GM23338 (cell line): ENCODE measurements around the gene GRK4. TPM values are rescaled to one million over a fixed set of nuclear protein-coding genes. Genes with fewer than 3 reads are reported as not detected.

Experiments used
- ATAC-seq: fragments of 200-7000 bp; cut with Tn5 transposase; 3 replicates; pipeline ENCODE4 v1.9.1; 2020
- DNase-seq: peaks from one replicate; pipeline ENCODE4 v3.0.0-alpha.2; 2015; ENCODE audit warnings: low spot score
- H2AFZ ChIP-seq: fragments of 200-600 bp; sonication (generic); 2 replicates; pipeline ENCODE4 v1.8.0; 2016; ENCODE audit warnings: antibody characterized with exemption, mild to moderate bottlenecking, moderate library complexity
- H3F3A ChIP-seq: fragments of 200-600 bp; sonication (generic); replicated peaks from 2 replicates; pipeline ENCODE4 v1.8.0; 2017; ENCODE audit warnings: antibody characterized with exemption, mixed run types, low read depth
- H3K27ac ChIP-seq: fragments of 200-600 bp; sonication (generic); 2 replicates; pipeline ENCODE4 v1.6.1; 2016; ENCODE audit warnings: low read depth
- H3K27me3 ChIP-seq: fragments of 200-600 bp; sonication (generic); 2 replicates; pipeline ENCODE4 v1.8.0; 2016; ENCODE audit warnings: mild to moderate bottlenecking, mixed run types, moderate library complexity; ENCODE audit not compliant: insufficient read depth
- H3K36me3 ChIP-seq: fragments of 200-600 bp; sonication (generic); 2 replicates; pipeline ENCODE4 v1.8.0; 2016; ENCODE audit warnings: mild to moderate bottlenecking; ENCODE audit not compliant: insufficient read depth
- H3K4me1 ChIP-seq: fragments of 200-600 bp; sonication (generic); 2 replicates; pipeline ENCODE4 v1.8.0; 2016; ENCODE audit warnings: mild to moderate bottlenecking, moderate library complexity; ENCODE audit not compliant: insufficient read depth
- H3K4me2 ChIP-seq: fragments of 200-600 bp; sonication (generic); 2 replicates; pipeline ENCODE4 v1.7.1; 2017; ENCODE audit warnings: mixed run types
- H3K4me3 ChIP-seq: fragments of 200-600 bp; sonication (generic); 2 replicates; pipeline ENCODE4 v1.6.1; 2016; ENCODE audit warnings: mixed run types
- H3K79me2 ChIP-seq: fragments of 200-600 bp; sonication (generic); replicated peaks from 2 replicates; pipeline ENCODE4 v1.8.0; 2017; ENCODE audit warnings: mild to moderate bottlenecking; ENCODE audit not compliant: insufficient read depth
- H3K9me2 ChIP-seq: fragments of 200-600 bp; sonication (generic); 2 replicates; pipeline ENCODE4 v1.8.0; 2017; ENCODE audit not compliant: insufficient read depth
- H4K20me1 ChIP-seq: fragments of 200-600 bp; sonication (generic); replicated peaks from 2 replicates; pipeline ENCODE4 v1.8.0; 2017; ENCODE audit warnings: mild to moderate bottlenecking; ENCODE audit not compliant: insufficient read depth
- H3K27ac Mint-ChIP-seq: 2 replicates; pipeline ENCODE4 v1.8.0; 2020; ENCODE audit warnings: inconsistent platforms, mild to moderate bottlenecking, moderate library complexity, mixed read lengths
- H3K27me3 Mint-ChIP-seq: 3 replicates; pipeline ENCODE4 v1.8.0; 2022; ENCODE audit warnings: low read depth, mild to moderate bottlenecking, moderate library complexity, mixed read lengths, inconsistent platforms; ENCODE audit not compliant: insufficient read depth, poor library complexity
- H3K36me3 Mint-ChIP-seq: 3 replicates; pipeline ENCODE4 v1.8.0; 2021; ENCODE audit warnings: low read depth, mild to moderate bottlenecking, inconsistent platforms, moderate library complexity, mixed read lengths
- H3K4me1 Mint-ChIP-seq: 3 replicates; pipeline ENCODE4 v1.8.0; 2020; ENCODE audit warnings: mild to moderate bottlenecking, inconsistent platforms, mixed read lengths
- H3K4me3 Mint-ChIP-seq: 3 replicates; pipeline ENCODE4 v1.8.0; 2021; ENCODE audit warnings: moderate library complexity, mild to moderate bottlenecking, inconsistent platforms, mixed read lengths
- H3K9me3 Mint-ChIP-seq: 3 replicates; pipeline ENCODE4 v1.8.0; 2020; ENCODE audit warnings: moderate library complexity, mild to moderate bottlenecking, inconsistent platforms, mixed read lengths
- CREB1 ChIP-seq: fragments of 250-450 bp; sonication (Bioruptor Pico); IDR thresholded peaks from 2 replicates; pipeline ENCODE4 v1.5.0; 2020; ENCODE audit warnings: low read depth, mild to moderate bottlenecking, moderate library complexity
- EZH2 ChIP-seq: fragments of 200-600 bp; sonication (generic); IDR thresholded peaks from one replicate; pipeline ENCODE4 v1.8.0; 2017; ENCODE audit warnings: antibody characterized with exemption, mild to moderate bottlenecking, low read depth; ENCODE audit not compliant: unreplicated experiment
- EZH2phosphoT487 ChIP-seq: fragments of 200-600 bp; sonication (generic); IDR thresholded peaks from one replicate; pipeline ENCODE4 v1.8.1; 2018; ENCODE audit warnings: antibody characterized with exemption; ENCODE audit not compliant: unreplicated experiment
- NANOG ChIP-seq: IDR thresholded peaks from 2 replicates; pipeline ENCODE4 v1.6.1; 2016; ENCODE audit warnings: antibody characterized with exemption, borderline replicate concordance
- POLR2AphosphoS5 ChIP-seq: IDR thresholded peaks from 2 replicates; pipeline ENCODE4 v1.6.1; 2016; ENCODE audit warnings: antibody characterized with exemption, low read depth
- STAT1 ChIP-seq: IDR thresholded peaks from one replicate; pipeline ENCODE4 v1.6.1; 2016; ENCODE audit warnings: antibody characterized with exemption; ENCODE audit not compliant: unreplicated experiment
- ZNF331 ChIP-seq: fragments of 250-450 bp; sonication (Bioruptor Pico); IDR thresholded peaks from 2 replicates; pipeline ENCODE4 v1.5.0; 2020; ENCODE audit warnings: low read depth, mild to moderate bottlenecking, moderate library complexity
- polyA plus RNA-seq: library from polyadenylated mRNA; unstranded; fragments of >200 nt; fragmentation: Nextera tagmentation; extraction: Ambion mirVana; gene quantifications from 2 replicates; pipeline ENCODE4 v1.2.1, GENCODE V29; 2016
- total RNA-seq: library from RNA; depleted of rRNA; stranded (reverse); fragments of >200 nt; shearing (Covaris generic); gene quantifications from 2 replicates; pipeline ENCODE4 v1.2.3, GENCODE V29; 2014
- TF ChIP-seq, protein P1 (sequence below): IDR thresholded peaks from one replicate; pipeline ENCODE4 v1.6.1; 2018; ENCODE audit warnings: antibody characterized with exemption; ENCODE audit not compliant: unreplicated experiment
- TF ChIP-seq, protein P2 (sequence below): IDR thresholded peaks from 2 replicates; pipeline ENCODE4 v1.6.1; 2016; ENCODE audit warnings: antibody characterized with exemption
- TF ChIP-seq, protein P3 (sequence below): fragments of 250-450 bp; sonication (Bioruptor Pico); IDR thresholded peaks from 2 replicates; pipeline ENCODE4 v1.5.0; 2020; ENCODE audit warnings: mild to moderate bottlenecking, moderate library complexity
- TF ChIP-seq, protein P4 (sequence below), 2 experiments: fragments of 200-600 bp in 1 of 2; sonication (generic) in 1 of 2; conservative IDR thresholded peaks; 2 replicates each; pipeline versions ENCODE4 v1.5.1 to v1.6.1; 2016 to 2017; ENCODE audit warnings: antibody characterized with exemption in 2 of 2, low read depth in 2 of 2, mild to moderate bottlenecking in 2 of 2, moderate library complexity in 1 of 2

Gene GRK4
- total and polyA plus RNA-seq, 2 experiments from 2014 or later: 1.3 to 1.4 TPM

DNA sequence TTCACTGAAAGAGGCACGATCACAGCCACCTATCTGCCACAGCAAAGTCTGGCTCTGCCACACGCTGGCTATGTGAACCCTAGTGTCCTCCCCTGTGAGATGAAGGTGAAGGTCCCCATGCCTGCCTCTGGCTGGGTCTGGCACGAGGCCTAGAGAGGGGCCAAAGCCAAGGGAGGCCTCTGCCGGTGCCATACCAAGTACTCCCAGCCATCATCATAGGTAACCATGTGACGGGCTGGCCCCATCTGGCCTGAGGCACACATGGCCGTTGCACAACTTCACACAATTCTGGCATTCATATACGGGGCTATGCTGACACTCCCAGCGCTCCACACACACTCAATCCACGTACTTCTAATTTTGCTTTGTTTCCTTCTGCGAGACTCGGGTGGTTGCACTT, 15.4 kb upstream of the GRK4 start:
- Mint-ChIP-seq H3K27ac (no peak overlapping the region), H3K4me3 (no peak overlapping the region), H3K9me3 (no peaks in the 10 kb centered on the region; the same call in 2 of the 3 replicates), H3K36me3 (peaks cover 97% of the 10 kb centered on the region), H3K27me3 (peaks cover 7% of the 10 kb centered on the region), H3K4me1 (no peaks in the 10 kb centered on the region)
- Histone ChIP-seq H2AFZ (no peak overlapping the region), H3K79me2 (no peaks in the 10 kb centered on the region; the same call in 1 of the 2 replicates), H3K9me2 (no peaks in the 10 kb centered on the region), H3K27me3 (no peaks in the 10 kb centered on the region), H3F3A (peaks cover 6% of the 10 kb centered on the region; the same call in 1 of the 2 replicates), H4K20me1 (peaks cover 23% of the 10 kb centered on the region), H3K4me1 (no peaks in the 10 kb centered on the region), H3K4me2 (no peak overlapping the region), H3K4me3 (no peak overlapping the region), H3K27ac (no peak overlapping the region), H3K36me3 (peaks cover 64% of the 10 kb centered on the region)
- TF ChIP-seq EZH2phosphoT487 (no peak), CREB1 (CRISPR knock-in tag) (no peak), EZH2 (no peak), STAT1 (no peak), POLR2AphosphoS5 (no peak), NANOG (no peak), ZNF331 (CRISPR knock-in tag) (no peak)
- TF ChIP-seq, protein P1, sequence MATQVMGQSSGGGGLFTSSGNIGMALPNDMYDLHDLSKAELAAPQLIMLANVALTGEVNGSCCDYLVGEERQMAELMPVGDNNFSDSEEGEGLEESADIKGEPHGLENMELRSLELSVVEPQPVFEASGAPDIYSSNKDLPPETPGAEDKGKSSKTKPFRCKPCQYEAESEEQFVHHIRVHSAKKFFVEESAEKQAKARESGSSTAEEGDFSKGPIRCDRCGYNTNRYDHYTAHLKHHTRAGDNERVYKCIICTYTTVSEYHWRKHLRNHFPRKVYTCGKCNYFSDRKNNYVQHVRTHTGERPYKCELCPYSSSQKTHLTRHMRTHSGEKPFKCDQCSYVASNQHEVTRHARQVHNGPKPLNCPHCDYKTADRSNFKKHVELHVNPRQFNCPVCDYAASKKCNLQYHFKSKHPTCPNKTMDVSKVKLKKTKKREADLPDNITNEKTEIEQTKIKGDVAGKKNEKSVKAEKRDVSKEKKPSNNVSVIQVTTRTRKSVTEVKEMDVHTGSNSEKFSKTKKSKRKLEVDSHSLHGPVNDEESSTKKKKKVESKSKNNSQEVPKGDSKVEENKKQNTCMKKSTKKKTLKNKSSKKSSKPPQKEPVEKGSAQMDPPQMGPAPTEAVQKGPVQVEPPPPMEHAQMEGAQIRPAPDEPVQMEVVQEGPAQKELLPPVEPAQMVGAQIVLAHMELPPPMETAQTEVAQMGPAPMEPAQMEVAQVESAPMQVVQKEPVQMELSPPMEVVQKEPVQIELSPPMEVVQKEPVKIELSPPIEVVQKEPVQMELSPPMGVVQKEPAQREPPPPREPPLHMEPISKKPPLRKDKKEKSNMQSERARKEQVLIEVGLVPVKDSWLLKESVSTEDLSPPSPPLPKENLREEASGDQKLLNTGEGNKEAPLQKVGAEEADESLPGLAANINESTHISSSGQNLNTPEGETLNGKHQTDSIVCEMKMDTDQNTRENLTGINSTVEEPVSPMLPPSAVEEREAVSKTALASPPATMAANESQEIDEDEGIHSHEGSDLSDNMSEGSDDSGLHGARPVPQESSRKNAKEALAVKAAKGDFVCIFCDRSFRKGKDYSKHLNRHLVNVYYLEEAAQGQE: no peak
- TF ChIP-seq, protein P2, sequence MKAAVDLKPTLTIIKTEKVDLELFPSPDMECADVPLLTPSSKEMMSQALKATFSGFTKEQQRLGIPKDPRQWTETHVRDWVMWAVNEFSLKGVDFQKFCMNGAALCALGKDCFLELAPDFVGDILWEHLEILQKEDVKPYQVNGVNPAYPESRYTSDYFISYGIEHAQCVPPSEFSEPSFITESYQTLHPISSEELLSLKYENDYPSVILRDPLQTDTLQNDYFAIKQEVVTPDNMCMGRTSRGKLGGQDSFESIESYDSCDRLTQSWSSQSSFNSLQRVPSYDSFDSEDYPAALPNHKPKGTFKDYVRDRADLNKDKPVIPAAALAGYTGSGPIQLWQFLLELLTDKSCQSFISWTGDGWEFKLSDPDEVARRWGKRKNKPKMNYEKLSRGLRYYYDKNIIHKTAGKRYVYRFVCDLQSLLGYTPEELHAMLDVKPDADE: no peak
- TF ChIP-seq, protein P3, sequence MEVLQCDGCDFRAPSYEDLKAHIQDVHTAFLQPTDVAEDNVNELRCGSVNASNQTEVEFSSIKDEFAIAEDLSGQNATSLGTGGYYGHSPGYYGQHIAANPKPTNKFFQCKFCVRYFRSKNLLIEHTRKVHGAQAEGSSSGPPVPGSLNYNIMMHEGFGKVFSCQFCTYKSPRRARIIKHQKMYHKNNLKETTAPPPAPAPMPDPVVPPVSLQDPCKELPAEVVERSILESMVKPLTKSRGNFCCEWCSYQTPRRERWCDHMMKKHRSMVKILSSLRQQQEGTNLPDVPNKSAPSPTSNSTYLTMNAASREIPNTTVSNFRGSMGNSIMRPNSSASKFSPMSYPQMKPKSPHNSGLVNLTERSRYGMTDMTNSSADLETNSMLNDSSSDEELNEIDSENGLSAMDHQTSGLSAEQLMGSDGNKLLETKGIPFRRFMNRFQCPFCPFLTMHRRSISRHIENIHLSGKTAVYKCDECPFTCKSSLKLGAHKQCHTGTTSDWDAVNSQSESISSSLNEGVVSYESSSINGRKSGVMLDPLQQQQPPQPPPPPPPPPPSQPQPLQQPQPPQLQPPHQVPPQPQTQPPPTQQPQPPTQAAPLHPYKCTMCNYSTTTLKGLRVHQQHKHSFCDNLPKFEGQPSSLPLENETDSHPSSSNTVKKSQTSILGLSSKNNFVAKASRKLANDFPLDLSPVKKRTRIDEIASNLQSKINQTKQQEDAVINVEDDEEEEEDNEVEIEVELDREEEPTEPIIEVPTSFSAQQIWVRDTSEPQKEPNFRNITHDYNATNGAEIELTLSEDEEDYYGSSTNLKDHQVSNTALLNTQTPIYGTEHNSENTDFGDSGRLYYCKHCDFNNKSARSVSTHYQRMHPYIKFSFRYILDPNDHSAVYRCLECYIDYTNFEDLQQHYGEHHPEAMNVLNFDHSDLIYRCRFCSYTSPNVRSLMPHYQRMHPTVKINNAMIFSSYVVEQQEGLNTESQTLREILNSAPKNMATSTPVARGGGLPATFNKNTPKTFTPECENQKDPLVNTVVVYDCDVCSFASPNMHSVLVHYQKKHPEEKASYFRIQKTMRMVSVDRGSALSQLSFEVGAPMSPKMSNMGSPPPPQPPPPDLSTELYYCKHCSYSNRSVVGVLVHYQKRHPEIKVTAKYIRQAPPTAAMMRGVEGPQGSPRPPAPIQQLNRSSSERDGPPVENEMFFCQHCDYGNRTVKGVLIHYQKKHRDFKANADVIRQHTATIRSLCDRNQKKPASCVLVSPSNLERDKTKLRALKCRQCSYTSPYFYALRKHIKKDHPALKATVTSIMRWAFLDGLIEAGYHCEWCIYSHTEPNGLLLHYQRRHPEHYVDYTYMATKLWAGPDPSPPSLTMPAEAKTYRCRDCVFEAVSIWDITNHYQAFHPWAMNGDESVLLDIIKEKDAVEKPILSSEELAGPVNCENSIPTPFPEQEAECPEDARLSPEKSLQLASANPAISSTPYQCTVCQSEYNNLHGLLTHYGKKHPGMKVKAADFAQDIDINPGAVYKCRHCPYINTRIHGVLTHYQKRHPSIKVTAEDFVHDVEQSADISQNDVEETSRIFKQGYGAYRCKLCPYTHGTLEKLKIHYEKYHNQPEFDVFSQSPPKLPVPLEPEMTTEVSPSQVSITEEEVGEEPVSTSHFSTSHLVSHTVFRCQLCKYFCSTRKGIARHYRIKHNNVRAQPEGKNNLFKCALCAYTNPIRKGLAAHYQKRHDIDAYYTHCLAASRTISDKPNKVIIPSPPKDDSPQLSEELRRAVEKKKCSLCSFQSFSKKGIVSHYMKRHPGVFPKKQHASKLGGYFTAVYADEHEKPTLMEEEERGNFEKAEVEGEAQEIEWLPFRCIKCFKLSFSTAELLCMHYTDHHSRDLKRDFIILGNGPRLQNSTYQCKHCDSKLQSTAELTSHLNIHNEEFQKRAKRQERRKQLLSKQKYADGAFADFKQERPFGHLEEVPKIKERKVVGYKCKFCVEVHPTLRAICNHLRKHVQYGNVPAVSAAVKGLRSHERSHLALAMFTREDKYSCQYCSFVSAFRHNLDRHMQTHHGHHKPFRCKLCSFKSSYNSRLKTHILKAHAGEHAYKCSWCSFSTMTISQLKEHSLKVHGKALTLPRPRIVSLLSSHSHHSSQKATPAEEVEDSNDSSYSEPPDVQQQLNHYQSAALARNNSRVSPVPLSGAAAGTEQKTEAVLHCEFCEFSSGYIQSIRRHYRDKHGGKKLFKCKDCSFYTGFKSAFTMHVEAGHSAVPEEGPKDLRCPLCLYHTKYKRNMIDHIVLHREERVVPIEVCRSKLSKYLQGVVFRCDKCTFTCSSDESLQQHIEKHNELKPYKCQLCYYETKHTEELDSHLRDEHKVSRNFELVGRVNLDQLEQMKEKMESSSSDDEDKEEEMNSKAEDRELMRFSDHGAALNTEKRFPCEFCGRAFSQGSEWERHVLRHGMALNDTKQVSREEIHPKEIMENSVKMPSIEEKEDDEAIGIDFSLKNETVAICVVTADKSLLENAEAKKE (CRISPR knock-in tag): no peak
- TF ChIP-seq, protein P4, sequence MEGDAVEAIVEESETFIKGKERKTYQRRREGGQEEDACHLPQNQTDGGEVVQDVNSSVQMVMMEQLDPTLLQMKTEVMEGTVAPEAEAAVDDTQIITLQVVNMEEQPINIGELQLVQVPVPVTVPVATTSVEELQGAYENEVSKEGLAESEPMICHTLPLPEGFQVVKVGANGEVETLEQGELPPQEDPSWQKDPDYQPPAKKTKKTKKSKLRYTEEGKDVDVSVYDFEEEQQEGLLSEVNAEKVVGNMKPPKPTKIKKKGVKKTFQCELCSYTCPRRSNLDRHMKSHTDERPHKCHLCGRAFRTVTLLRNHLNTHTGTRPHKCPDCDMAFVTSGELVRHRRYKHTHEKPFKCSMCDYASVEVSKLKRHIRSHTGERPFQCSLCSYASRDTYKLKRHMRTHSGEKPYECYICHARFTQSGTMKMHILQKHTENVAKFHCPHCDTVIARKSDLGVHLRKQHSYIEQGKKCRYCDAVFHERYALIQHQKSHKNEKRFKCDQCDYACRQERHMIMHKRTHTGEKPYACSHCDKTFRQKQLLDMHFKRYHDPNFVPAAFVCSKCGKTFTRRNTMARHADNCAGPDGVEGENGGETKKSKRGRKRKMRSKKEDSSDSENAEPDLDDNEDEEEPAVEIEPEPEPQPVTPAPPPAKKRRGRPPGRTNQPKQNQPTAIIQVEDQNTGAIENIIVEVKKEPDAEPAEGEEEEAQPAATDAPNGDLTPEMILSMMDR (conservative IDR thresholded peaks at IDR 0.05; ENCODE audit: low read depth in 2 of 2): no peak
- ATAC-seq (no peak), DNase-seq (no peak)
